HAP-1 (cell line): ENCODE measurements around the gene PIP4K2B.

Source experiments
- DNase-seq, 2 experiments: peaks; one replicate each; pipeline ENCODE4 v3.0.0-alpha.2; 2016 to 2020; ENCODE audit warnings: low spot score in 2 of 2
- H3K27me3 ChIP-seq: fragments of 250-450 bp; sonication (Bioruptor Pico); 2 replicates; pipeline ENCODE4 v1.5.1; 2020; ENCODE audit warnings: low read depth, mild to moderate bottlenecking, moderate library complexity
- H3K36me3 ChIP-seq: fragments of 250-450 bp; sonication (Bioruptor Pico); replicated peaks from 2 replicates; pipeline ENCODE4 v1.5.1; 2020; ENCODE audit warnings: mild to moderate bottlenecking
- H3K4me1 ChIP-seq: fragments of 250-450 bp; sonication (Bioruptor Pico); 2 replicates; pipeline ENCODE4 v1.5.1; 2020; ENCODE audit warnings: mild to moderate bottlenecking
- H3K4me3 ChIP-seq: fragments of 250-450 bp; sonication (Bioruptor Pico); 2 replicates; pipeline ENCODE4 v1.5.1; 2020; ENCODE audit warnings: mild to moderate bottlenecking, moderate library complexity
- H3K9me3 ChIP-seq: fragments of 250-450 bp; sonication (Bioruptor Pico); 2 replicates; pipeline ENCODE4 v1.5.1; 2020; ENCODE audit warnings: mild to moderate bottlenecking, moderate library complexity
- in situ Hi-C: fragments of 300-500 bp; cut with MboI; formaldehyde crosslinking; loops from 3 replicates; pipeline ENCODE4 v1.14.3; 2020; ENCODE audit warnings: low sequenced_read_pairs, inconsistent platforms, mixed read lengths

The PIP4K2B gene

GRCh38 chr17:38746004-38746848, 53.1 kb downstream of the PIP4K2B start:
- in situ Hi-C loops: no loop called here
- DNase-seq: no peak

GRCh38 chr17:38745545-38745944, 53.8 kb downstream of the PIP4K2B start:
- in situ Hi-C loops: no loop called here
- peak overlapping the region; percentile 97; the same call in 1 of the 2 replicates for H3K4me3 ChIP-seq
- H3K4me1 ChIP-seq: peaks cover 16% of the 10 kb centered on the region
- H3K36me3 ChIP-seq: peaks cover 14% of the 10 kb centered on the region; the same call in 1 of the 2 replicates
- H3K27me3 ChIP-seq: no peaks in the 10 kb centered on the region
- no peaks in the 10 kb centered on the region for H3K9me3 ChIP-seq
- DNase-seq: peak in 1 of 2 experiments; percentile 62

More at GRCh38 chr17:38746004-38746848, 53.1 kb downstream of the PIP4K2B start:
- no peaks in the 10 kb centered on the region for H3K27me3 ChIP-seq
- peak overlapping the region; percentile 97 for H3K4me3 ChIP-seq
- peaks cover 11% of the 10 kb centered on the region; the same call in 1 of the 2 replicates for H3K36me3 ChIP-seq
- H3K4me1 ChIP-seq: peaks cover 20% of the 10 kb centered on the region
- H3K9me3 ChIP-seq: no peaks in the 10 kb centered on the region

GRCh38 chr17:38743556-38744171, 55.7 kb downstream of the PIP4K2B start:
- no peak for DNase-seq
- Histone ChIP-seq H3K4me1 (peaks cover 11% of the 10 kb centered on the region), H3K4me3 (no peak overlapping the region), H3K9me3 (no peaks in the 10 kb centered on the region), H3K36me3 (peaks cover 22% of the 10 kb centered on the region), H3K27me3 (no peaks in the 10 kb centered on the region)
- in situ Hi-C loops: no loop called here

GRCh38 chr17:38742411-38743308, 56.7 kb downstream of the PIP4K2B start:
- Histone ChIP-seq H3K4me3 (no peak overlapping the region), H3K4me1 (peaks cover 9% of the 10 kb centered on the region), H3K27me3 (no peaks in the 10 kb centered on the region), H3K9me3 (no peaks in the 10 kb centered on the region), H3K36me3 (peaks cover 28% of the 10 kb centered on the region)
- in situ Hi-C loops: no loop called here
- DNase-seq: peak in 1 of 2 experiments; percentile 52

DNA sequence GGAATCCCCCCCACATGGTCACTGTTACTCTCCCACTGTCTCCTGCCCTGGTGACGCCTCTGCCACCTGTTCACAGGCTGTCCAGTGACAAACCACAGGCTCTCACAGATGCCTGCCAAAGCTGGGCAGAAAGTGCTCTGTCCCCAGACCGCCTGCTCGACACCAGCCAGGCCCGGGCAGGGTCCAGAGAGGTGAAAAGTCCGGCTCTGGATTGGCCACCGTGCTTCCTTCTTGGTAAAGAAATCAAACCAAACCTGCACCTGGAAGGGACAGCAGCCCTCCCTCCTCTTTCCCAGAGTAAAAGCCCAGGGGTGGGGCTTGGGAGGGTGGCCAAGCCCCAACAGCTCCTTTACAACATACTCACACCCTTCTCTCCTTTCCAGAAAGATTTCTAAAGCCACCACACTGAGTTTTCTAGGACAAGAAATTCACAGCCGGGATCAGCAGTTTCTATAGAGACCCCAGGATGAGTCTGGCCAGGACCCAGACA, 57.4 kb downstream of the PIP4K2B start:
- DNase-seq: no peak
- H3K4me3 ChIP-seq: no peak overlapping the region
- in situ Hi-C loops: no loop called here
- no peaks in the 10 kb centered on the region for H3K27me3 ChIP-seq
- peaks cover 34% of the 10 kb centered on the region for H3K36me3 ChIP-seq
- H3K4me1 ChIP-seq: peaks cover 9% of the 10 kb centered on the region
- no peaks in the 10 kb centered on the region for H3K9me3 ChIP-seq

GRCh38 chr17:38741461-38741860, 57.9 kb downstream of the PIP4K2B start:
- in situ Hi-C loops: no loop called here
- DNase-seq: no peak
- peaks cover 39% of the 10 kb centered on the region for H3K36me3 ChIP-seq
- H3K9me3 ChIP-seq: no peaks in the 10 kb centered on the region
- peaks cover 7% of the 10 kb centered on the region for H3K4me1 ChIP-seq
- H3K27me3 ChIP-seq: no peaks in the 10 kb centered on the region
- H3K4me3 ChIP-seq: no peak overlapping the region

GRCh38 chr17:38740806-38741205, 58.5 kb downstream of the PIP4K2B start:
- Histone ChIP-seq H3K9me3 (no peaks in the 10 kb centered on the region), H3K27me3 (no peaks in the 10 kb centered on the region), H3K4me1 (peaks cover 4% of the 10 kb centered on the region), H3K4me3 (no peak overlapping the region), H3K36me3 (peaks cover 45% of the 10 kb centered on the region)
- in situ Hi-C loops: no loop called here
- no peak for DNase-seq

GRCh38 chr17:38740044-38740443, 59.3 kb downstream of the PIP4K2B start:
- H3K36me3 ChIP-seq: peaks cover 53% of the 10 kb centered on the region
- no peaks in the 10 kb centered on the region for H3K4me1 ChIP-seq
- H3K9me3 ChIP-seq: no peaks in the 10 kb centered on the region
- H3K27me3 ChIP-seq: no peaks in the 10 kb centered on the region
- no peak for DNase-seq
- in situ Hi-C loops: no loop called here
- no peak overlapping the region for H3K4me3 ChIP-seq

GRCh38 chr17:38739305-38739704, 60.1 kb downstream of the PIP4K2B start:
- H3K27me3 ChIP-seq: no peaks in the 10 kb centered on the region
- H3K36me3 ChIP-seq: peaks cover 53% of the 10 kb centered on the region
- no peak overlapping the region for H3K4me3 ChIP-seq
- no peaks in the 10 kb centered on the region for H3K4me1 ChIP-seq
- H3K9me3 ChIP-seq: no peaks in the 10 kb centered on the region
- DNase-seq: no peak
- in situ Hi-C loops: no loop called here

GRCh38 chr17:38738686-38739085, 60.7 kb downstream of the PIP4K2B start:
- Histone ChIP-seq H3K27me3 (no peaks in the 10 kb centered on the region), H3K9me3 (no peaks in the 10 kb centered on the region), H3K36me3 (peaks cover 59% of the 10 kb centered on the region), H3K4me3 (no peak overlapping the region), H3K4me1 (no peaks in the 10 kb centered on the region)
- no peak for DNase-seq
- in situ Hi-C loops: no loop called here

DNA sequence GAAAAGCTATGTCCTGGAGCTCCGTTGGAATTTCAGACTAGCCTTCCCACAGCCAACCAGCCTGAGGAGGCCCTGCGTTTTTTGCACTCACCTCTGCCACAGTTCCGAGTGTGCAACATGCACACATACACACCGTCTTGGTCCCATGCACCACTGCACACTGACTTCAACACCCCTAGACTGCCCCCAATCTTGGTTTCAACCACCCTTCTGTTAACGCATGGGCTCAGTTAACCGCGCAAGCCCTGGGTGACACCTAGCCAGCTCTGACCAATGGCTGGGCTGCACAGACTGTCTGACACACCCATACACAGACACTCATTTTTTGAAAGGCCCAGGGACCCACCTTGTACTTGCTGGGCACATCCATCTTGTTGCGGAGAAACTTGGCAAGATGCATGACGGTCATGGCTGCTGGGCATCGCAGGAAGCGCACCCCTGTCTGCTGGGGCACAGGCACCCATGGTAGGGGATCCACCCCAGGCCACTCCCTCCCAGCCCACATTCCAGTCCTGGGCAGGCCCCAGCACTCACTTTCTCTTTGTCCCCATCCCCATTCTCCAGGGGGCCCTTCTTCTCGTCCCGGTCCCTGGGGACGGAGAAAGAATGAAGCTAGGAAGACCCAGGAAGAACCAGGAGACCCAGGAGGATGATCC, 61.2 kb downstream of the PIP4K2B start:
- Histone ChIP-seq H3K4me1 (no peaks in the 10 kb centered on the region), H3K9me3 (no peaks in the 10 kb centered on the region), H3K36me3 (peaks cover 64% of the 10 kb centered on the region), H3K27me3 (no peaks in the 10 kb centered on the region), H3K4me3 (no peak overlapping the region)
- in situ Hi-C loops: no loop called here
- DNase-seq: no peak

- H3K9me3 ChIP-seq: 0 out of 2 replicates have a peak, but pooled peaks cover 2% of the 10 kb centered on the region
- in situ Hi-C loops: no loop called here
- no peak overlapping the region for H3K4me3 ChIP-seq
- H3K27me3 ChIP-seq: no peaks in the 10 kb centered on the region
- peaks cover 84% of the 10 kb centered on the region for H3K36me3 ChIP-seq
- peak in 1 of 2 experiments; percentile 82 for DNase-seq
- peaks cover 7% of the 10 kb centered on the region for H3K4me1 ChIP-seq
These were observed 64.0 kb downstream of the PIP4K2B start for GRCh38 chr17:38735161-38735997.
